IMR-90 (cell line): ENCODE results near the gene GNAS. TPM values are rescaled to one million over a fixed set of nuclear protein-coding genes. Genes with fewer than 3 reads are reported as not detected.
A peak's percentile ranks its signal among the peaks of the same experiment; 100 is the strongest.

ENCODE experiments used
- ATAC-seq: fragments of 200-7000 bp; cut with Tn5 transposase; 2 replicates; pipeline ENCODE4 v1.9.1; 2020; ENCODE audit warnings: low read depth, mild to moderate bottlenecking, moderate library complexity
- BruUV-seq: library from RNA; stranded (reverse); fragments of 400-500 nt; replicated peaks from 2 replicates; lab custom pipeline; 2021; lab: Mats Ljungman, UMichigan
- CTCF ChIA-PET: fragments of 300-600 bp; formaldehyde crosslinking; extraction: SDS; loops from one replicate; lab custom pipeline; 2021; ENCODE audit warnings: antibody characterized with exemption; lab: Yijun Ruan, JAX
- POLR2A ChIA-PET: fragments of 300-600 bp; sonication (Branson Sonifier 250); formaldehyde crosslinking; loops from one replicate; lab custom pipeline; 2022; ENCODE audit warnings: antibody characterized with exemption; ENCODE audit not compliant: unreplicated experiment; lab: Charles Lee
- DNase-seq: peaks from one replicate; pipeline ENCODE4 v3.0.0; 2013
- H2AFZ ChIP-seq: replicated peaks from 2 replicates; pipeline ENCODE3; 2013; ENCODE audit warnings: low read length, mild to moderate bottlenecking; ENCODE audit not compliant: poor library complexity
- H2AK5ac ChIP-seq: 2 replicates; pipeline ENCODE4 v1.6.1; 2013; ENCODE audit warnings: low read depth, low read length, inconsistent platforms
- H2AK9ac ChIP-seq: replicated peaks from 2 replicates; pipeline ENCODE3; 2013; ENCODE audit warnings: mild to moderate bottlenecking, low read depth, low read length, moderate library complexity; ENCODE audit not compliant: poor library complexity
- H2BK120ac ChIP-seq: 2 replicates; pipeline ENCODE4 v1.6.1; 2013; ENCODE audit warnings: low read depth, low read length, inconsistent platforms
- H2BK15ac ChIP-seq: 3 replicates; pipeline ENCODE4 v1.6.1; 2013; ENCODE audit warnings: low read depth, low read length, inconsistent platforms
- H2BK20ac ChIP-seq: 2 replicates; pipeline ENCODE4 v1.6.1; 2013; ENCODE audit warnings: low read depth, mild to moderate bottlenecking, inconsistent platforms, low read length, moderate library complexity
- H2BK5ac ChIP-seq: 2 replicates; pipeline ENCODE4 v1.6.1; 2013; ENCODE audit warnings: mild to moderate bottlenecking, low read depth, low read length, inconsistent platforms; ENCODE audit not compliant: poor library complexity, severe bottlenecking
- H3K14ac ChIP-seq: replicated peaks from 2 replicates; pipeline ENCODE4 v1.6.1; 2013; ENCODE audit warnings: low read depth, low read length, inconsistent platforms
- H3K18ac ChIP-seq: 2 replicates; pipeline ENCODE4 v1.6.1; 2013; ENCODE audit warnings: low read depth, low read length, control low read depth
- H3K23ac ChIP-seq: 2 replicates; pipeline ENCODE4 v1.6.1; 2013; ENCODE audit warnings: low read depth, low read length, inconsistent platforms
- H3K27ac ChIP-seq: 2 replicates; pipeline ENCODE4 v1.5.1; 2013; ENCODE audit warnings: mild to moderate bottlenecking, control low read depth, low read length; ENCODE audit not compliant: insufficient read depth
- H3K27me3 ChIP-seq: 2 replicates; pipeline ENCODE4 v1.6.1; 2013; ENCODE audit warnings: low read length; ENCODE audit not compliant: control insufficient read depth, insufficient read depth
- H3K36me3 ChIP-seq: 2 replicates; pipeline ENCODE4 v1.6.1; 2013; ENCODE audit warnings: low read length, mixed read lengths; ENCODE audit not compliant: control insufficient read depth, insufficient read depth
- H3K4ac ChIP-seq: 2 replicates; pipeline ENCODE4 v1.6.1; 2013; ENCODE audit warnings: low read depth, low read length, inconsistent platforms
- H3K4me1 ChIP-seq: 2 replicates; pipeline ENCODE4 v1.6.1; 2013; ENCODE audit warnings: low read length, mixed read lengths; ENCODE audit not compliant: control insufficient read depth, insufficient read depth
- H3K4me2 ChIP-seq: 2 replicates; pipeline ENCODE4 v1.6.1; 2013; ENCODE audit warnings: low read depth, mild to moderate bottlenecking, control low read depth, low read length, moderate library complexity
- H3K4me3 ChIP-seq: 2 replicates; pipeline ENCODE4 v1.5.1; 2013; ENCODE audit warnings: low read depth, mild to moderate bottlenecking, control low read depth, low read length, moderate library complexity; ENCODE audit not compliant: insufficient read depth
- H3K56ac ChIP-seq: 2 replicates; pipeline ENCODE4 v1.6.1; 2013; ENCODE audit warnings: low read length, inconsistent platforms; ENCODE audit not compliant: insufficient read depth; ENCODE audit errors: extremely low read depth
- H3K79me1 ChIP-seq, 2 experiments: 2 replicates each; pipeline ENCODE4 v1.6.1; 2013; ENCODE audit warnings: low read length in 2 of 2, inconsistent platforms in 1 of 2, low read depth in 1 of 2
- H3K9ac ChIP-seq: 2 replicates; pipeline ENCODE4 v1.6.1; 2013; ENCODE audit warnings: low read depth, low read length, control low read depth
- H3K9me1 ChIP-seq: 2 replicates; pipeline ENCODE4 v1.6.1; 2013; ENCODE audit warnings: low read length, inconsistent platforms; ENCODE audit not compliant: insufficient read depth
- H3K9me3 ChIP-seq: 2 replicates; pipeline ENCODE4 v1.6.1; 2013; ENCODE audit warnings: low read length; ENCODE audit not compliant: control insufficient read depth, insufficient read depth
- H4K20me1 ChIP-seq: 2 replicates; pipeline ENCODE4 v1.6.1; 2013; ENCODE audit warnings: low read length, inconsistent platforms; ENCODE audit not compliant: insufficient read depth
- H4K5ac ChIP-seq: 2 replicates; pipeline ENCODE4 v1.6.1; 2013; ENCODE audit warnings: mild to moderate bottlenecking, low read depth, low read length, control low read depth
- H4K8ac ChIP-seq, 2 experiments: 2 replicates each; pipeline ENCODE4 v1.6.1; 2013; ENCODE audit warnings: low read depth in 2 of 2, low read length in 2 of 2, control low read depth in 1 of 2, inconsistent platforms in 1 of 2
- H4K91ac ChIP-seq: 2 replicates; pipeline ENCODE4 v1.6.1; 2013; ENCODE audit warnings: low read depth, low read length, inconsistent platforms; ENCODE audit not compliant: insufficient read depth
- CHD1 ChIP-seq: IDR thresholded peaks from 2 replicates; pipeline ENCODE4 v1.6.1; 2012; ENCODE audit warnings: low read depth, low read length, improper control_type of control experiment
- FOS ChIP-seq: fragments of 150-350 bp; IDR thresholded peaks from 2 replicates; pipeline ENCODE4 v1.6.1; 2016; ENCODE audit warnings: low read depth, low read length
- MAFK ChIP-seq: IDR thresholded peaks from 2 replicates; pipeline ENCODE4 v1.6.1; 2012; ENCODE audit warnings: low read depth, low read length, improper control_type of control experiment
- MAZ ChIP-seq: IDR thresholded peaks from 2 replicates; pipeline ENCODE4 v1.6.1; 2012; ENCODE audit warnings: low read depth, mild to moderate bottlenecking, low read length, improper control_type of control experiment, moderate library complexity, borderline replicate concordance
- POLR2A ChIP-seq: IDR thresholded peaks from 2 replicates; pipeline ENCODE4 v1.6.1; 2012; ENCODE audit warnings: mild to moderate bottlenecking, low read depth, low read length
- RCOR1 ChIP-seq: IDR thresholded peaks from 2 replicates; pipeline ENCODE4 v1.6.1; 2012; ENCODE audit warnings: mild to moderate bottlenecking, low read length, improper control_type of control experiment; ENCODE audit not compliant: insufficient replicate concordance
- RFX5 ChIP-seq: IDR thresholded peaks from 2 replicates; pipeline ENCODE4 v1.8.0; 2012; ENCODE audit warnings: low read depth, mild to moderate bottlenecking, low read length, moderate library complexity
- USF2 ChIP-seq: fragments of 150-350 bp; IDR thresholded peaks from 2 replicates; pipeline ENCODE4 v1.6.1; 2017; ENCODE audit warnings: mild to moderate bottlenecking, antibody characterized with exemption, low read length, low read depth
- WGBS, 2 experiments: methylation state at CpG; one replicate each; pipeline versions ENCODE4 v1.1.5 to v1.1.7; 2013; ENCODE audit warnings: missing lambda C conversion rate in 2 of 2; ENCODE audit not compliant: insufficient read length in 1 of 2; ENCODE audit errors: extremely low coverage in 2 of 2; 5-methylcytosine and 5-hydroxymethylcytosine counted together
- dilution Hi-C: fragments of 300-500 bp; cut with HindIII; formaldehyde crosslinking; loops from one replicate; pipeline ENCODE4 v1.14.3; 2018; ENCODE audit warnings: low sequenced_read_pairs; ENCODE audit not compliant: unreplicated experiment
- in situ Hi-C: fragments of 300-500 bp; cut with MboI; formaldehyde crosslinking; loops from 3 replicates; pipeline ENCODE4 v1.14.3; 2019; ENCODE audit warnings: low sequenced_read_pairs, inconsistent platforms, mixed read lengths
- intact Hi-C: fragments of 100-400 bp; cut with micrococcal nuclease; formaldehyde crosslinking; loops from 2 replicates; pipeline ENCODE4 v1.10.0; 2022
- polyA plus RNA-seq, 3 experiments: library from polyadenylated mRNA; depleted of rRNA; stranded (reverse); fragments of >200 nt; gene quantifications; 2 replicates each; pipeline ENCODE4 v1.2.3, GENCODE V29; 2012; ENCODE audit warnings: low replicate concordance in 1 of 3
- total RNA-seq: library from RNA; depleted of rRNA; stranded (reverse); fragments of >200 nt; gene quantifications from 2 replicates; pipeline ENCODE4 v1.2.3, GENCODE V29; 2012

Gene GNAS
- total and polyA plus RNA-seq, 2 of the 4 experiments (the other 2 are of a cell fraction), result 397 to 1,356 TPM

- peaks cover 79% of the 10 kb centered on the region for H4K20me1 ChIP-seq
- H3K23ac ChIP-seq, result peak overlapping the region; percentile 33; the same call in 1 of the 2 replicates
- dilution Hi-C loops (no loop called here), in situ Hi-C loops (no loop called here), intact Hi-C loops (loop anchor here (5.0 kb wide), 1 partner anchor 1508 kb away; no protein-coding TSS in a partner anchor)
- no peak overlapping the region for H2BK120ac ChIP-seq
- H2AK9ac ChIP-seq, result peak overlapping the region; percentile 82
- no peak overlapping the region for H3K56ac ChIP-seq
- 31% methylated on average over 7 of the region's 13 CpGs; no CpG with 5 or more reads in 1 of the 2 experiments for WGBS, 2 experiments
- ATAC-seq (no peak), DNase-seq (no peak)
- CTCF ChIA-PET, result no interaction called here
- H2AK5ac ChIP-seq, result no peak overlapping the region
- H3K27ac ChIP-seq, result no peak overlapping the region
- H3K79me1 ChIP-seq, result peaks cover 8 to 51% of the 10 kb centered on the region in 2 experiments; a peak in 3 of 4 replicates
- H2BK20ac ChIP-seq, result no peak overlapping the region
- no peak overlapping the region for H2AFZ ChIP-seq
- BruUV-seq, result no TSS peak
- no peak overlapping the region for H4K91ac ChIP-seq
- peaks cover 21% of the 10 kb centered on the region for H3K4me1 ChIP-seq
- H3K4ac ChIP-seq, result no peak overlapping the region
- no peaks in the 10 kb centered on the region for H3K27me3 ChIP-seq
- peaks cover 14% of the 10 kb centered on the region for H3K36me3 ChIP-seq
- no peak overlapping the region for H3K4me3 ChIP-seq
- H4K5ac ChIP-seq, result no peak overlapping the region
- no peak overlapping the region; the same call in 1 of the 2 replicates for H3K18ac ChIP-seq
- POLR2A ChIA-PET, result no interaction called here
- no peak overlapping the region for H3K14ac ChIP-seq
- H3K9me1 ChIP-seq, result peaks cover 10% of the 10 kb centered on the region
- peak overlapping the region; percentile 38 for H3K4me2 ChIP-seq
- H3K9ac ChIP-seq, result no peak overlapping the region; the same call in 1 of the 2 replicates
- H2BK5ac ChIP-seq, result no peak overlapping the region
- peak overlapping the region in 1 of 2 experiments; percentile 33; a peak in 1 of 4 replicates for H4K8ac ChIP-seq
- TF ChIP-seq MAFK (no peak), MAZ (no peak), POLR2A (no peak), RFX5 (no peak), RCOR1 (no peak), CHD1 (no peak), USF2 (no peak), FOS (no peak)
- H2BK15ac ChIP-seq, result no peak overlapping the region
- H3K9me3 ChIP-seq, result no peaks in the 10 kb centered on the region
These were observed 43.1 kb downstream of the GNAS start for GRCh38 chr20:58895448-58896180.
